Measurements from ENCODE around the gene DUOXA2.

The DUOXA2 gene

DNA sequence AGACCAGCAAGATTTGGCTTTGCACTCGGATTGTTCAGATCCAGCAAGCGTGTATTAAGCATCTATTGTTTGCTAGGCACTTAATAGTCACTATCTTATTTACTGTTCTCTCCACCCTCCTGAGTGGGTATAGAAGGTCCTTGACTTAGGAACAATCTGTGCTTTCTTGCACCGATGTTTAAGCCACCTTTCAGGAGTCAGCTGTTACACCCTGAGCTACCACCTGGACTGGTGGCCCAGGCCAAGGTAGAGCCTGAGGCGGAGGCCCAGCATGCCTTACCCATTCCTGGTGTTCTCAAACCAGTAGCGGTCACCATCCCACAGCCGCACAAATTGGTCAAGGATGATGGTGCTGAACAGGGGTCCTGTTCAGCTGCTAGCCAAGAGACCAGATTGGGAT is 25.6 kb downstream of the DUOXA2 start:
- CTCF ChIA-PET = no interaction called here
- TF ChIP-seq SP1 (IDR thresholded peaks at IDR 0.05) (no peak), TARDBP (IDR thresholded peaks at IDR 0.05) (no peak), HDGF (IDR thresholded peaks at IDR 0.05; ENCODE audit: borderline replicate concordance) (no peak), CTBP1 (IDR thresholded peaks at IDR 0.05; ENCODE audit: borderline replicate concordance) (no peak), L3MBTL2 (conservative IDR thresholded peaks at IDR 0.05) (no peak), LEF1 (IDR thresholded peaks at IDR 0.05; ENCODE audit: borderline replicate concordance) (no peak), FOXK2 (IDR thresholded peaks at IDR 0.05) (no peak), ELF4 (IDR thresholded peaks at IDR 0.05) (no peak)
- POLR2A ChIA-PET = no interaction called here
- DNase-seq (ENCODE audit: extremely low spot score) = no peak

DNA sequence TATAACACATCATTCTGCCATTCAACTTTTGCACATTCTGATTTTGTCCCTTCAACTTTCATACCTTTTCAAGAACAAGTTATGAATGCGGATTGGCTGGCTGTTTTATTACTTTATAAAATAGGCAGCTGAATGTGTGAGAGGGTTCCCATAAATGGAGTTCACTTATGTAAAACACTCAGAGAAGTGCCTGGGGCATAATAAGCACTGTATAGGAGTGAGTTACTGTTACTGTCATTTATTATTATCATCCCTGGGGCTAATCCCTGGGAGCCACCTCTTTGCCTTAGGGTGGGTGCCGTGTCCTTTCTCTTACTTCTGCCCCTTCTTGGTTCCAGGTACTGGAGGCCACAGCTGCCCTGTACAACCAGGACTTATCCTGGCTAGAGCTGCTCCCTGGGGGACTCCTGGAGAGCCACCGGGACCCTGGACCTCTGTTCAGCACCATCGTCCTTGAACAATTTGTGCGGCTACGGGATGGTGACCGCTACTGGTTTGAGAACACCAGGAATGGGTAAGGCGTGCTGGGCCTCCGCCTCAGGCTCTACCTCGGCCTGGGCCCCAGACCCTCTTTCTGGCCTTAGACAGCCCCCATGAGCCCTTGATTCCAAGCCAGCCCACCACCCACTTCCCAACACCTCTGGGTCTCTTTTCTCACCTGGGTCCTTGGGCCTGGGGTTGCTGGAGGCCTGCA is 26.6 kb downstream of the DUOXA2 start:
- TF ChIP-seq FOXK2 (IDR thresholded peaks at IDR 0.05) (no peak), CTBP1 (IDR thresholded peaks at IDR 0.05; ENCODE audit: borderline replicate concordance) (no peak), LEF1 (IDR thresholded peaks at IDR 0.05; ENCODE audit: borderline replicate concordance) (no peak), BHLHE40 (IDR thresholded peaks at IDR 0.05; ENCODE audit: borderline replicate concordance) (no peak)
- CTCF ChIA-PET = no interaction called here
- POLR2A ChIA-PET = no interaction called here
- no peak for DNase-seq (ENCODE audit: extremely low spot score)

- DNase-seq (ENCODE audit: extremely low spot score) = no peak
- TF ChIP-seq L3MBTL2 (conservative IDR thresholded peaks at IDR 0.05) (no peak), FOXK2 (IDR thresholded peaks at IDR 0.05) (no peak), ZNF384 (IDR thresholded peaks at IDR 0.05) (no peak), NFRKB (IDR thresholded peaks at IDR 0.05) (no peak), TARDBP (IDR thresholded peaks at IDR 0.05) (no peak), HDGF (IDR thresholded peaks at IDR 0.05; ENCODE audit: borderline replicate concordance) (no peak)
- TF ChIP-seq, protein P1, sequence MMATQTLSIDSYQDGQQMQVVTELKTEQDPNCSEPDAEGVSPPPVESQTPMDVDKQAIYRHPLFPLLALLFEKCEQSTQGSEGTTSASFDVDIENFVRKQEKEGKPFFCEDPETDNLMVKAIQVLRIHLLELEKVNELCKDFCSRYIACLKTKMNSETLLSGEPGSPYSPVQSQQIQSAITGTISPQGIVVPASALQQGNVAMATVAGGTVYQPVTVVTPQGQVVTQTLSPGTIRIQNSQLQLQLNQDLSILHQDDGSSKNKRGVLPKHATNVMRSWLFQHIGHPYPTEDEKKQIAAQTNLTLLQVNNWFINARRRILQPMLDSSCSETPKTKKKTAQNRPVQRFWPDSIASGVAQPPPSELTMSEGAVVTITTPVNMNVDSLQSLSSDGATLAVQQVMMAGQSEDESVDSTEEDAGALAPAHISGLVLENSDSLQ (IDR thresholded peaks at IDR 0.05) = no peak
- CTCF ChIA-PET = interaction anchor here (1.3 to 1.5 kb wide), 2 partner anchors 15 to 22 kb away, joined by 4 read pairs; no protein-coding TSS in a partner anchor
- POLR2A ChIA-PET = no interaction called here
Measured at GRCh38 chr15:45141386-45141785, 27.3 kb downstream of the DUOXA2 start.

- CTCF ChIA-PET = interaction anchor here (1.5 kb wide), 1 partner anchor 20 kb away, joined by 4 read pairs; no protein-coding TSS in a partner anchor
- TF ChIP-seq SUZ12 (IDR thresholded peaks at IDR 0.05) = no peak
- TF ChIP-seq HDGF (IDR thresholded peaks at IDR 0.05; ENCODE audit: borderline replicate concordance) = no peak
- TF ChIP-seq SP1 (IDR thresholded peaks at IDR 0.05) = no peak
- TF ChIP-seq FOXM1 (IDR thresholded peaks at IDR 0.05; ENCODE audit: borderline replicate concordance) = no peak
- TF ChIP-seq ARNT (IDR thresholded peaks at IDR 0.05) = no peak
- no peak for TF ChIP-seq LEF1 (IDR thresholded peaks at IDR 0.05; ENCODE audit: borderline replicate concordance)
- TF ChIP-seq CTBP1 (IDR thresholded peaks at IDR 0.05; ENCODE audit: borderline replicate concordance) = no peak
- no peak for TF ChIP-seq BHLHE40 (IDR thresholded peaks at IDR 0.05; ENCODE audit: borderline replicate concordance)
- no peak for DNase-seq (ENCODE audit: extremely low spot score)
- POLR2A ChIA-PET = no interaction called here
Measured at GRCh38 chr15:45143056-45143455, 28.9 kb downstream of the DUOXA2 start.

DNA sequence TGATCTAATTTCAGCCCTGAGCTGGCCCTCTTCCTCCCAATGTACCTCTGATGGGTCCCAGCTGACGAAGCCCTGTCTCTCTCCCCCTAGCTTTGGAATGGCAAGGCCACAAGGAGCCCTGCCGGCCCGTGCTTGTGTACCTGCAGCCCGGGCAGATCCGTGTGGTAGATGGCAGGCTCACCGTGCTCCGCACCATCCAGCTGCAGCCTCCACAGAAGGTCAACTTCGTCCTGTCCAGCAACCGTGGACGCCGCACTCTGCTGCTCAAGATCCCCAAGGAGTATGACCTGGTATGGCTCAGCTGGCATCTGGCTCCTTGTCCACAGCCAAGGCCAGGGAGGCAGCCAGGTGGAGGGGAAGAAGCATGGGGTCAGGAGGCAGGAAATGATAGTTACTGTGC is 29.8 kb downstream of the DUOXA2 start:
- POLR2A ChIA-PET = no interaction called here
- CTCF ChIA-PET = no interaction called here
- no peak for DNase-seq (ENCODE audit: extremely low spot score)
- TF ChIP-seq NFRKB (IDR thresholded peaks at IDR 0.05) (no peak), FOXM1 (IDR thresholded peaks at IDR 0.05; ENCODE audit: borderline replicate concordance) (no peak), FOXA1 (IDR thresholded peaks at IDR 0.05) (no peak), TARDBP (IDR thresholded peaks at IDR 0.05) (no peak)
- TF ChIP-seq, protein P1 (IDR thresholded peaks at IDR 0.05) = no peak

- CTCF ChIA-PET = interaction anchor here (0.5 kb wide), 1 partner anchor 349 kb away, joined by 6 read pairs; no protein-coding TSS in a partner anchor
- POLR2A ChIA-PET = no interaction called here
Measured at GRCh38 chr15:45144775-45145174, 30.6 kb downstream of the DUOXA2 start.

DNA sequence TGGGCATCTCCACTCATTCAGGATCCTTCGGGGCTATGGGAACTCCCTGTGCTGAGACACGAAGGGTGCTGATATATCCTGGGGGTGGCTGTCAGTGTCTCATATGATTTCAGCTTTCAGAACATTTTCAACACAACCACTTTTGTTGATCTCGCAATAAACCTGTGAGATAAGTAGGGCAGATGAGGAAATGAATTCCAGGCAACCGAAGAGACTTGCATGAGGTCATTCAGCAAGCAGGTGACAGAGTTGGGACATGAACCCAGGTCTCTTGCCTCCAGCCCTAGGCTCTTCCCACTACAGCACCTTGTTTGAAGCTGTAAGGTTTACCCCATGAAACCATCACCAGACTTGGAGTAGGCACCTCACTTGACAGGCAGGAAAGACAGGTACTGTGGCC is 32.3 kb downstream of the DUOXA2 start:
- TF ChIP-seq TARDBP (IDR thresholded peaks at IDR 0.05) (no peak), LEF1 (IDR thresholded peaks at IDR 0.05; ENCODE audit: borderline replicate concordance) (no peak), FOXA1 (IDR thresholded peaks at IDR 0.05) (no peak), SUZ12 (IDR thresholded peaks at IDR 0.05) (no peak), FOXM1 (IDR thresholded peaks at IDR 0.05; ENCODE audit: borderline replicate concordance) (no peak), HDGF (IDR thresholded peaks at IDR 0.05; ENCODE audit: borderline replicate concordance) (no peak), L3MBTL2 (conservative IDR thresholded peaks at IDR 0.05) (no peak)
- TF ChIP-seq, protein P1 (IDR thresholded peaks at IDR 0.05) = no peak
- POLR2A ChIA-PET = no interaction called here
- CTCF ChIA-PET = interaction anchor here (0.6 to 1.1 kb wide), 2 partner anchors 9 to 29 kb away, joined by 4 to 6 read pairs; no protein-coding TSS in a partner anchor
- DNase-seq (ENCODE audit: extremely low spot score) = no peak

More at GRCh38 chr15:45144775-45145174, 30.6 kb downstream of the DUOXA2 start:
- TF ChIP-seq ARNT (IDR thresholded peaks at IDR 0.05) (no peak), LEF1 (IDR thresholded peaks at IDR 0.05; ENCODE audit: borderline replicate concordance) (no peak)
- DNase-seq (ENCODE audit: extremely low spot score) = no peak

All from HEK293T (cell line).